K562 (cell line): ENCODE measurements around the gene ANKRD24. TPM values are rescaled to one million over a fixed set of nuclear protein-coding genes. Genes with fewer than 3 reads are reported as not detected.

Experiments used
- CREBBP ChIP-seq: IDR thresholded peaks from one replicate; pipeline ENCODE4 v1.6.1; 2012; ENCODE audit warnings: low read depth, mild to moderate bottlenecking, control low read depth, inconsistent platforms, low read length
- FOXA3 ChIP-seq, 2 experiments: fragments of 450-650 bp in 1 of 2; sonication (generic) in 1 of 2; formaldehyde crosslinking; IDR thresholded peaks in 1 of 2; conservative IDR thresholded peaks in 1 of 2; 2 replicates each; pipeline versions ENCODE4 v1.4.0 to v1.8.0; 2020 to 2022; ENCODE audit warnings: mild to moderate bottlenecking in 2 of 2, missing genetic modification reagents in 1 of 2
- FOXK1 ChIP-seq: sonication (generic); formaldehyde crosslinking; IDR thresholded peaks from 2 replicates; pipeline ENCODE4 v1.8.0; 2022; ENCODE audit warnings: missing genetic modification reagents, mild to moderate bottlenecking, borderline replicate concordance
- GTF3C2 ChIP-seq: IDR thresholded peaks from 3 replicates; pipeline ENCODE4 v1.6.1; 2011; ENCODE audit warnings: borderline replicate concordance, mild to moderate bottlenecking, moderate library complexity; ENCODE audit not compliant: insufficient read length; ENCODE audit errors: extremely low read depth
- HDAC1 ChIP-seq, 2 experiments: fragments of 450-650 bp; IDR thresholded peaks; 2 replicates each; pipeline ENCODE4 v1.6.1; 2016 to 2017; ENCODE audit warnings: inconsistent platforms in 1 of 2, mild to moderate bottlenecking in 1 of 2, moderate library complexity in 1 of 2
- HDAC2 ChIP-seq: fragments of 450-650 bp; IDR thresholded peaks from 2 replicates; pipeline ENCODE4 v1.6.1; 2016; ENCODE audit warnings: mild to moderate bottlenecking
- MIER1 ChIP-seq: fragments of 450-650 bp; IDR thresholded peaks from 2 replicates; pipeline ENCODE4 v1.6.1; 2016; ENCODE audit warnings: antibody characterized with exemption, mild to moderate bottlenecking, low read depth
- MNT ChIP-seq, 2 experiments: fragments of 450-650 bp; conservative IDR thresholded peaks; 2 replicates each; pipeline ENCODE4 v1.6.1; 2017; ENCODE audit warnings: mild to moderate bottlenecking in 2 of 2, moderate library complexity in 2 of 2
- OTX1 ChIP-seq: fragments of 450-650 bp; formaldehyde crosslinking; IDR thresholded peaks from 2 replicates; pipeline ENCODE4 v1.4.0; 2022; ENCODE audit warnings: mild to moderate bottlenecking
- RBFOX2 ChIP-seq: fragments of 200-400 bp; formaldehyde crosslinking; IDR thresholded peaks from 2 replicates; pipeline ENCODE4 v1.6.1; 2017; ENCODE audit warnings: low read depth, mild to moderate bottlenecking, low read length, moderate library complexity
- SNIP1 ChIP-seq: fragments of 450-650 bp; IDR thresholded peaks from 2 replicates; pipeline ENCODE4 v1.7.1; 2017; ENCODE audit warnings: low read depth, mild to moderate bottlenecking
- STAT5B ChIP-seq: fragments of 250-450 bp; sonication (Bioruptor Pico); IDR thresholded peaks from 2 replicates; pipeline ENCODE4 v1.8.0; 2021; ENCODE audit warnings: mild to moderate bottlenecking, inconsistent platforms
- THRB ChIP-seq: fragments of 450-650 bp; formaldehyde crosslinking; conservative IDR thresholded peaks from 2 replicates; pipeline ENCODE4 v1.4.0; 2022; ENCODE audit warnings: mild to moderate bottlenecking, missing genetic modification characterization
- ZC3H11A ChIP-seq: IDR thresholded peaks from 2 replicates; pipeline ENCODE4 v1.6.1; 2012; ENCODE audit warnings: low read depth, low read length, improper control_type of control experiment
- ZNF143 ChIP-seq: sonication (generic); formaldehyde crosslinking; IDR thresholded peaks from 2 replicates; pipeline ENCODE4 v1.9.0; 2022; ENCODE audit warnings: mild to moderate bottlenecking, missing genetic modification reagents
- ZNF197 ChIP-seq: fragments of 200-800 bp; sonication (Bioruptor generic); IDR thresholded peaks from 2 replicates; pipeline ENCODE4 v1.6.1; 2016; ENCODE audit warnings: low read depth, missing genetic modification characterization, missing compliant biosample characterization
- ZNF408 ChIP-seq: fragments of 250-450 bp; sonication (Bioruptor Pico); IDR thresholded peaks from 2 replicates; pipeline ENCODE4 v1.4.0; 2020; ENCODE audit warnings: low read depth, mild to moderate bottlenecking, moderate library complexity
- ZNF583 ChIP-seq: fragments of 250-450 bp; sonication (Bioruptor Pico); IDR thresholded peaks from 2 replicates; pipeline ENCODE4 v1.4.0; 2020
- polyA plus RNA-seq, 8 experiments: library from polyadenylated mRNA; depleted of rRNA in 4 of 8; stranded (reverse) in 5 of 8; unstranded in 3 of 8; fragments of >200 nt; fragmentation: Nextera tagmentation in 2 of 8; fragmentation: Illumina TruSeq in 1 of 8; extraction: Ambion mirVana in 2 of 8; extraction: Trizol in 1 of 8; gene quantifications; 2 replicates each; pipeline versions ENCODE4 v1.2.1 to v1.2.3, GENCODE V29; 2011 to 2014; ENCODE audit warnings: inconsistent platforms in 1 of 8, missing spikeins in 1 of 8
- total RNA-seq, 7 experiments: library from RNA; depleted of rRNA in 6 of 7; stranded (reverse); fragments of >200 nt in 6 of 7; fragmentation: Illumina TruSeq in 2 of 7; extraction: Trizol in 2 of 7; gene quantifications; 2 replicates each; pipeline versions ENCODE4 v1.2.1 to v1.2.3, GENCODE V29; 2011 to 2021; ENCODE audit warnings: low replicate concordance in 1 of 7
- TF ChIP-seq, protein P1 (sequence below): fragments of 450-650 bp; IDR thresholded peaks from 2 replicates; pipeline ENCODE4 v1.7.0; 2016; ENCODE audit warnings: borderline replicate concordance

The ANKRD24 gene
- total and polyA plus RNA-seq, 9 of the 15 experiments (the other 6 are each of a cell fraction or from before 2014, with no cell fraction given) = 0.07 to 0.12 (median 0.09) TPM; not detected in 5

DNA sequence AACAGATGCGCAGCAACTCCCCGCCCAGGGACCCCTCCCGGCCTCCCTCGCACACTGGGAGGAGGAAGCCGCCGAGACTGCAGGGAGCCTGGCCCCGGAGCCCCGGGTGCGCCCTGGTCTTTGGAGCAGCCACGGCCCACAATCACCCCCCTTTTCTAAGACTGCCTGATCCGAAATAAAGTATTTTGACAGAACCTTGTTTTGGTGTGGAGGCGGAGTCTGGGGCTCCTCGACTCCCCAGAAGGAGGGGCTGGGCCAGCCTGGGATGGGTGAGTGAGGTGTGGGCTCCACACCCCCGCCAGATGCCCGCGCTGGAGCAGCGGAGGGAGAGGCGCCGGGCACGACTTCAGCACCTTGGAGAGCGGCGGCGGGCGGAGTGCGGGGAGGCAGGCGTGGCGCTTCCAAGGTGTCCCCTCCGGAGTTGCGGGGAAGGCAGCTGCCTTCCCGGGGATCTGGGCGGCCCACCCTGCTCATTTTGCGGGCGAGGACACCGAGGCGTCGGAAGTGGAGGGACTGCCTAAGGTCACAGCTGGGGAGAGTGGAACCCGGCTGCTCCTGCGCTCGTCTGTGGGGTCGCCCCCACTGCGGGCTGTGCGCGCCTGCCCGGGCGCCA, 9.5 kb upstream of the ANKRD24 start (continued):
- TF ChIP-seq GTF3C2 (no peak), HDAC1 (IDR thresholded peaks at IDR 0.05) (peak in 1 of 2 experiments; percentile 49; a peak in 1 of 4 replicates), RBFOX2 (no peak), SNIP1 (no peak), ZNF143 (CRISPR knock-in tag) (no peak), MNT (conservative IDR thresholded peaks at IDR 0.05) (peak in 1 of 2 experiments; percentile 75; a peak in 3 of 4 replicates), HDAC2 (peak; percentile 54; the same call in 1 of the 2 replicates), ZNF197 (CRISPR knock-in tag) (no peak), FOXA3 (CRISPR knock-in tag; conservative IDR thresholded peaks at IDR 0.05 in 1 of 2, IDR thresholded peaks at IDR 0.05 in 1 of 2) (no peak), ZNF583 (CRISPR knock-in tag) (no peak), MIER1 (peak; percentile 96), CREBBP (no peak), OTX1 (CRISPR knock-in tag) (no peak), FOXK1 (CRISPR knock-in tag) (peak; percentile 79), THRB (CRISPR knock-in tag) (no peak), ZC3H11A (no peak), ZNF408 (no peak), STAT5B (CRISPR knock-in tag) (no peak)
- TF ChIP-seq, protein P1, sequence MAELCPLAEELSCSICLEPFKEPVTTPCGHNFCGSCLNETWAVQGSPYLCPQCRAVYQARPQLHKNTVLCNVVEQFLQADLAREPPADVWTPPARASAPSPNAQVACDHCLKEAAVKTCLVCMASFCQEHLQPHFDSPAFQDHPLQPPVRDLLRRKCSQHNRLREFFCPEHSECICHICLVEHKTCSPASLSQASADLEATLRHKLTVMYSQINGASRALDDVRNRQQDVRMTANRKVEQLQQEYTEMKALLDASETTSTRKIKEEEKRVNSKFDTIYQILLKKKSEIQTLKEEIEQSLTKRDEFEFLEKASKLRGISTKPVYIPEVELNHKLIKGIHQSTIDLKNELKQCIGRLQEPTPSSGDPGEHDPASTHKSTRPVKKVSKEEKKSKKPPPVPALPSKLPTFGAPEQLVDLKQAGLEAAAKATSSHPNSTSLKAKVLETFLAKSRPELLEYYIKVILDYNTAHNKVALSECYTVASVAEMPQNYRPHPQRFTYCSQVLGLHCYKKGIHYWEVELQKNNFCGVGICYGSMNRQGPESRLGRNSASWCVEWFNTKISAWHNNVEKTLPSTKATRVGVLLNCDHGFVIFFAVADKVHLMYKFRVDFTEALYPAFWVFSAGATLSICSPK = no peak
